Stimulated activated CD4-positive, alpha-beta T cell treated with anti-CD3 and anti-CD28 coated beads, Interleukin-2, amount 100 ng/mL, for 4 hours (primary cell): Measurements from ENCODE around the gene ANXA2.
"Not testable (repeated sequence)": the region's sequence is repeated elsewhere in the genome, so short reads cannot be mapped to it uniquely, and the experiment has no call there.

Experiments used
- DNase-seq: peaks from one replicate; pipeline ENCODE4 v3.0.0-alpha.2; 2020; ENCODE audit warnings: low read depth

Gene ANXA2

DNA sequence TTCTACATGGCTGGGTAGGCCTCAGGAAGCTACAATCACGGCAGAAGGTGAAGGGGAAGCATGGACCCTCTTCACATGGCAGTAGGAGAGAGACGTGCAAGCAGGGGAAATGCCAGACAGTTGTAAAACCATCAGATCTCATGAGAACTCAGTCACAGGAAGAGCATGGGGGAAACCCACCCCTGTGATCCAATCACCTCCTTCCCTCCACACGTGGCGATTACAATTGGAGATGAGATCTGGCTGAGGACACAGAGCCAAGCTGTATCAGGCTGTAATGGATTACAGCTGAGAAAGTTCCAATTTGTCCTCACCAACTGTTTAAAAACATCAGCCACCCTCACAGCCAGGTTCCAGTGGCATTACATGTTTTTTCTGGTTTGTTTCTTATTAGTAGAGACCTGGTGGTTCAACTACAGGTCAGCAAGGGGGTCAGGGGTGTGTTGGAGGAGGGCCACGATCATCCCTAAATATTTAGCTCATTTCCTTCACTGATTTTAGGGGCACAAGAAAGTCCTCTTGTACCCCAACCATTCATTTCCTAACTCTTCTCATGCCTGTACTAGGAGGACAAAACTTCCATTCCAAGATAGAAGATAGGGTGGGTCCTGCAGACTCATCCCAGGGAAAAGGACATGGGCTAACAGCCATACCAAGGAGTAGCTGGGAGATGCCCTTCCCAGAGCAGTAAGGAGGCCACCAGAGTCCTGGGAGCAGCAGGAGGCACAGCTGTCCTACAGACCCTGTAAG, 54.4 kb downstream of the ANXA2 start:
- DNase-seq = no peak

DNA sequence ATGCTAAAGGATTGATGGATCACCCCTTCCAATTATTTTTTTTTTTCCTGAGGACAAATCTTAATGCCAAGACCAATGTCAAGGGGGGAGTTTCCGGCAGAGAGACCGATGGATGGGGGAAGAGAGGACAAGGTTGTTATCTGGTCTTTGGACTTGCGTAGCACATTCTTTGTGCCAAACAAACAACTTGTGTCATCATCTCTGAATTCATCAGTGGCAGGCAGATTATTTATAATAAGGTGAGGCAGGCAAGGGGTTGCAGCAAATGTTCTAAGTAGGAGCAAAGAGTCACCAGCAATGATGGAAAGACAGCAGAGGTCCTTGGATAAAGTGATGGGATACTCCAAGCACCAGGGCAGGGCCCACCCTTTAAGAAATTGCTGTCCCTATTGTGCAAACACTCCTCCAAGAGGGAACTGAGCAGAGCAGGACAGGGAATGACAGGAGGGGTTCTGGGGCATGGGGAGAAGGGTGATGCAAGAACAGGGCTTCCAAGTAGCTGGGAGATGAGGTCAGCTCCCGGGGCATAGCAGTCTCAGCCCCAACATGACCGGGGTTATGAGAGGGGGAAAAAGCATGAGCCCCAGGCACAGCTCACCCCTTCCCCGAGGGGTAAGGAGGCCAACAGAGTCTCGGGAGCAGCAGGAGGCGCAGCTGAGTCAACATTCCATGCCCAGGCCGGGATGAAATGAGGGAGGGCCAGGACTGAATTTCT, 57.4 kb downstream of the ANXA2 start:
- DNase-seq = no peak

DNA sequence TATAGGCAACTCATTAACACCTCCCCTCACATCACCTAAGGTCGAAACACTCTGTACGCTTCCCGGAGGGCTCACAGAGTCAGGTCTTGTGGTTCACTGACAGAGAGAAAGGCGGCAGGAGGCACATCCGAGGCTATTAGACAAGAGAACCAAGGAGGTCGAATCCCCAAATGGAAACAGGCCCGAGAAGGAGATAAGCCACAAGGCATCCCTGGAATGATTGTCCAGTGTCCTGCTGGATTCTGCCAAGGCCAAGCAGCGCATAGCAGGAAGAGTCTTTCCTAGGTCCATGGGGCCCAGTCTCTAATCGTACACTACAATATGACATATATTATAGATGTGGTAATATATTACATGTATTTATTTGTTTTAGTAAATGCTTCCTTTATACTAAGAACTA, 58.5 kb downstream of the ANXA2 start:
- DNase-seq = no peak

DNA sequence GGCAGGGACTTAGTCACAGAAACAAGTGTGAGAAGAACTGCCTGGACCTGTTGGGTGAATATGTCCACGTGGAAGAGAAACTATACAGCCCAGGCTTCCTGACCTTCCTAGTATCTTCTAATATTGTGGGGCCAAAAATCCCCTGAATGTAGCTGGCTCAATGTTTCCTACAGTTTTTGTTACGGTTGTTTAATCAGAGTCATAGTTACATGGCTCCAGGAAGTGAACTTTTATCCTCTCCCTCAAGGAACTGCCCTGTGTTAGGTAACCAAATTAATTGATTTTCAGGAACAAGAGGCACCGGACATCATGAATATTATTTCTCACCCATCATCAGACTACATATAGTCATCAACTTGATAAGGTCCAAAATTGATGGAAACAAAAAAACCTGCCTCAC, 59.0 kb downstream of the ANXA2 start:
- DNase-seq = no peak

DNA sequence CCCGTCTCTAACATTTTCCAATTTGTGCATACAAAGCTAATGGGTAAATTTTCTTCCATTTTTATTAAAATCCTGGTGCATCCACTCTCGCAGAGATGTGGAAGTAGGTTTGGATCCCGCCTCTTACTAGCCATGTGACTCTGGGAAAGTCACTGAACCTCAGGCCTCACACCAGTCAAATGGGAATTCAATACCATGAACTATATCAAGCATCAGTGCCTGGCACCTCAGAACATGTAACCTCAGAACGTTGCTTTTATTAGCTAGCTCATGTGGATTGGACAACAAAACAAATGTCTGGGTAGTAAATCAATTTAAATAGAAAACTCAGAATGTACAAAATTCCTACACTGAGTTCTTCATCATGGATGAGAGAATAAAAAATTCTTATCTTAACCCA, 60.7 kb downstream of the ANXA2 start:
- no peak for DNase-seq

DNA sequence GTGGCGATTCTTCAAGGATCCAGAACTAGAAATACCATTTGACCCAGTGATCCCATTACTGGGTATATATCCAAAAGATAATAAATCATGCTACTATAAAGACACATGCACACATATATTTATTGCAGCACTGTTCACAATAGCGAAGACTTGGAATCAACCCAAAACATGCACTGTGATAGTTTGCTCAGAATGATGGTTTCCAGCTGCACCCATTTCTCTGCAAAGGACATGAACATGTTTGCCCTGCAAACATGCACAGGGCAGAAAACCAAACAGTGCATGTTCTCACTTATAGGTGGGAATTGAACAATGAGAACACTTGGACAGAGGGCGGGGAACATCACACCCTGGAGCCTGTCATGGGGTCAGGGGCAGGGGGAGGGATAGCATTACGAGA, 62.5 kb downstream of the ANXA2 start:
- DNase-seq = not testable (repeated sequence)

DNA sequence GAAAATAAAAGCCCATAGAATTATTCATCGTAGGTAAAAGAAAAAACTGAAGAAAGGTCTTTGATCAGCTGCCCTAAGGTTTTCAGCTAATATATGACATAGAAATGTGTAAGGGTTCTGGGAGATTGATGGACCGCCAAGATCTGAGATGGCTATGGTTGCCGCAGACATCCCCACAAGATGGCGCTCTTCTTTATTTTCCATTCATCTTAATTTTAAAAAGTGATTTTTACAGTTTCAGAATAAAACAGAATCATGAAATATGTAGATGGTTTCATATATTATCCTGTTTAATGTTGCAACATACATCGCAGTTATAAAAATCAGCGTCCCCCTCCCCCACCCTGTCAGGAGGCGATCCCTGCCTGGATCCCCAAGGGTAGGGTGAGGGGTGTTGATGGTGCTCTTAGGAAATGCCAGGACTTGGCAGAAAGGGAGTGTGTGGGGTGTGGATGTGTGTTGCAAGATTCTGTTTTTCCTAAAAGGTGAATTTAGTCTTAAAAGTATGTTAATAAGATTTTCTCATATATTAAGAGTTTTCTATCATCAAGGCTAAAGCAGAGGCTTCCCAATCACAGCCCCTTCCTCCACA, 68.8 kb downstream of the ANXA2 start:
- DNase-seq = no peak

DNA sequence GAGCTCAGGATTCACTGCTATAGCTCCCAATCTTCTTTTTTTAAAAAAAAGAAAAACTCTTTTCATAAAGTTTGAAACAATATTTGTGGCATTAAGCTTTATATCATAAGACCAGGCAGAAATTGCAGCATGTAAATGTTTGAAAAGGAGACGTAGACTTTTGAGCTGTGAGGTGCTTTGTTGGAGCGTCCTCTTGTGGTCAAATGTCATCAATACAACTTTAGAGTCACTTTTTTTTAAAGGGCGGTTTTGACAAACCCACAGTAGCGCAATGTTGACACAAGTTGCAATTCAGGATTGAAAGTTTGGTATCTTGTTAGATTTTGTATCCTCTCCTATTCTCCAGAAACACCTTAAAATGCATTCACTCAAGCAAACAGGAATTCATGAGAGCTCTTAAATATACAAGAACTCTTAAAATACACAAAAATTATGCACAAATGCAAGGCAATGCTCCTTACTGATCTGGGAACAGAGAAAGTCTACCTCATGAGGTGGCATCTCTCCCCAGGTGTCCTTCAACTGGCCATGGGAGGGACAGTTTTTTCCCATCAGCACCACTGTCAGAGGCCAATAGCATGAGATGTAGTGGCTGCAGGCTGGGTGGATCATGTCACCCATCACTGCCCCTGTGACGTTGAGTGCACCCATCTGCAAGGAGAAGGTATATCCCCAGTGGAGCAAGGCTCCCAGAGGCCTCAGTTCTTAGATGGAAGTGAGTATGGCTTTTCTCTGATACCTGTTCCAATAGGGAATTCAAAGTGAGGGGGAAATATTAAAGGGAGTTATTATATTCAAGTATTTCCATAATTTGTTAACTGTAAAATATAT, 70.7 kb downstream of the ANXA2 start:
- no peak for DNase-seq

DNA sequence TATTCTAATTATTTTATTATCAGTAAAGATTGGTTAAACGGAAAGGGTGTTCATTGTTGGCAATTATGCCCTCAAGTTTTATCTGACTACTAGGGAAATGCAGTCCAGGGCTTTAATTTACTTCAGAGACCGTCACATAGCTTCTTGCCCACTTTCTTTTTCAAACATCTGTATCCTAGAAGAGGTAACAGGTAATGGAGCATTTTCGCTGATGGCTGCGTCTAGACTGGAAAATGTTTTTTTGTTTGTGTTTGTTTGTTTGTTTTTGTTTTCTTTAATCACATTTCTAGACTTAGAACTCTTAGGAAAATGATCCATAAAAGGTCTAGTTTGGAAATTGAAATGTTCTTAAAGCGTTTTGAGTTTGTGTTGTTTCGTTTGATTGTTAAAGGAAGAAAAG, 71.4 kb downstream of the ANXA2 start:
- DNase-seq = no peak

DNA sequence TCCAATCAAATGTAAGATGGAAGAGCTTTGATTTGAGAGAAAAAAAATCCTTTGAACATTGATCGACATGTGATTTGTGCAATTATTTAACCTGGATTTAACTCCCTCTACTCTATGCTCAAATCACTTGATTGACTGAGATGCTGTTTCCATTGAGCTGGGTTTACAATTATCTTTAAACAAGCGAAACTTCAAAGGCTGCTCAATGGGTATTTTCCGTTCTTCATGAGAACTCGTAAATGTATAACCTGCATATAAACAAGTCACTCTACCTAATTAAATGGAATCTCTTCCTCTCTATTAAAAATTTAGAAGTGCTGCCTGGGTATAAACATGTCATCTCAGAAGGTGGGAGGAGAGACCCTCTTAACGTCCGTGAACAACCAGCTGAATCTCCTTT, 71.9 kb downstream of the ANXA2 start:
- no peak for DNase-seq

DNA sequence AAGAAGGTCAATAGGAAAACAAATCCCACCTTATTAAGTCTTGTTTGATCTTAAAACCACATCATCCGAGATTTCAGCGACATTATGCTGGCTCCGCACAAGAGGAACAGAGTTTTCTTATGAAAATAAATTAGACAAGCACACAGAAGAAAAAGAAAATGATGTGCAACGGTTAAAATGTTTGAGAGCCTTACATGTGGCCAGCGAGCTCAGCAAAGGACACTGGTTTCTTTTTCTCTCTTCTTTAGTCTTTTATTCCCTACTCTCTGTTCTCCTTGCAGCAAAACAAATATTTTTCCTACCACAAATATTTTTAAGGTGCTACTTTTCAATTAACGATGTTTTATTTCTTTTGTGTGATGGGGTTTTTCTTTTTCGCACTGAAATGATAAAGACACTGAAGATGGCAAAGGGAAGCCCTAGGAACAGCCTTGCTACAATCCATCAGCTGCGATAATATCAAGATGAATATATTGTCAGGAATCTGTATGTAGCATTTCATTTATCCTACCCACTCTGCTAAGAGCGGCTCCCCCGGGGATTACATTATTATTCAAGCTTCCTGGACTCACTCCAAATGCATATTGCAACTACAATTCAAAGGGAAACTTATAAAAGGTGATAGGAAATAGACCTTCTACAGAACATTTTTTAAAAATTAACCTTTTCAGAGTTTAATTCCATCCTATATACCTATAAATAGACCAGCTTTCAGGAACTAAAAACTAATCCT, 72.9 kb downstream of the ANXA2 start:
- no peak for DNase-seq

DNA sequence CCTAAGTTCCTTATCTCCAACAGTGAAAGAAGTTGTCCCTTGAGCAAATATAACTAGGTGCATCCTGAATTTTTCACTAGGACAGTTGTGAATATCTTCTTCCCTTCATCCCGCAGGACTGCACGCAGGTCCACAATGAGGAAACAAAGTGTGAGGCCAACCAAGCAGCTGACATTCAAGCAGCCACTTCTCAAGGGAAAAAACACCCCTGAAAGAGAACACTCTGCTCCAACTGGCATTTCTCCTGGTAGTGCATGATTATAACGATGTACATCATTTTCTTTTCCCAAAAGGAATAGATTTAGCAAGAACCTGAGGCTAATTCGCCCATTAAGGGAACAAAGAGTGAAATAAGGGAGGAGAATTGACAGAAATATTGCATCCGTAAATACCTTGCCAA, 74.5 kb downstream of the ANXA2 start:
- no peak for DNase-seq

DNA sequence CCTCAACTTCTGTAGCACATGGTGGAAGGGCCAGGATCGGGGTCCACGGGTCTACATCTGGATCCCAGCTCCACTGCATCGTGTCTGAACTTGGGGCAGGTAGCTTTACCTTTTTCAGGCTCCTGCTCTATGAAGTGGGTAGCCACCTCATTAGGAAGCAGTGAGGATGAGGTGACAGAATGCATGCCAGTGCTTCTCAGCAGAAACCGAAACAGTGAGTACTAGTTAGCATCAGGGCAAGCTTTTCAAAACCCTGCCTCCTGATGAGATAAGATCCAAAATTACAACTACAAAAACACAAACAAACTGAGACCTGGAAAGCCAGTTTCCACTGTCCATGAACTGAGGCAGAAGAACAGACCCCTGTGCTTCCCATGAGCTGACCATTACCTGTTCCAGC, 77.4 kb downstream of the ANXA2 start:
- DNase-seq = no peak

DNA sequence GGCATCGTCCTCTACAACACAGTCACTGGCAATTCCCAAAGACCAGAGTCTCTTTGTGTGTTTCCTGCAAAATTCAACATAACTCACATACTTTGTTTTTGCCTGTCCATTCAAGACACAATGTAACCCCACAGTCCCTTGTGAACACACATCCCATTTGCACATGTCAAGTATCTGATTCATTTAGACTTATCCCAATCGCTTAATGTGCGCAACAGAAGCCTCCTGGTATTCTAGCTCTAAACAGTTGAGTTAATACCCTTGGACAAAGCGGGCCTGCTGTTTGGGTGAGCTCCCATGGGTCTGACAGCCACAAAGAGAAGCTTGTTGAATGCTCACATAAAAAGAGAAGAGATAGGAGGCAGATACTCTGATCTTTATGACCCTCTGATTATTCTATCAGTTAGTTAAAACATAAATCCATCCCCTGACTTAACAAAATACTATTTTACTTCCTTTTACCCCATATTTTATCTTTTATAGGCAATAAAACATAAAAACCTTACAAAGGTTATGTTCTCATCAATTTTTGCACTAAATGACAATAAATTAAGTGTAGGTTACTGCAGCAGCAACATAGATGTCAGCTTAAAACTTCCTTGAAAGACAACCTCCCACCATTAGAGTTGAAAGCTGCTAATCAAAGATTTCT, 79.4 kb downstream of the ANXA2 start:
- no peak for DNase-seq

DNA sequence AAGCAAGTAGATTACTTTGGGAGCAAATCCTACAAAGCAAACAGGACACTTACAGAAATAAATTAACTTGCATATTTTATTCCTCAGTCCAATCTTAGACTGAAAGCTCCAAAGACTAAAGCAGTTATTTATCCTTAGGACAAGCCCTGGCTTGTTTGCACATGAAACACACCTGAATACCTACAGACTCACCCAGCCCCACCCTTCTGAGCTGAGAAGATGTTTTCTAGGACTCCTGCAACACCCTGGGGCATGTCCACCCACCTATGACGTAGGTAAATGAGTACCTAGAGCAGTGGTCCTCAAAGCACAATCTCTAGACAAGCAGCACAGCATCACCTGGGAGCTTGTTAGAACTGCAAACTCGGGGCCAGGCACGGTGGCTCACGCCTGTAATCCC, 80.8 kb downstream of the ANXA2 start:
- no peak for DNase-seq

DNA sequence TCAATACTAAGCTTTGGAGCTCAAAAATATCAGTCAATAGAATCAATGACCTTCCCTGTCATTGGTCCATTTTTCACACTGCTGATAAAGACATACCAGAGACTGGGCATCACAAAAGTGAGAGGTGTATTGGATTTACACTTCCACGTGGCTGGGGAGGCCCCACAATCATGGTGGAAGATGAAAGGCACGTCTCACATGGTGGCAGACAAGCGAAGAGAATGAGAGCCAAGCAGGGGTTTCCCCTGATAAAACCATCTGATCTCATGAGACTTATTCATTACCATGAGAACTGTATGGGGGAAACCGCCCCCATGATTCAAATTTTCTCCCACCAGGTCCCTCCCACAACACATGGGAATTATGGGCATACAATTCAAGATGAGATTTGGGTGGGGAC, 81.9 kb downstream of the ANXA2 start:
- DNase-seq = no peak

DNA sequence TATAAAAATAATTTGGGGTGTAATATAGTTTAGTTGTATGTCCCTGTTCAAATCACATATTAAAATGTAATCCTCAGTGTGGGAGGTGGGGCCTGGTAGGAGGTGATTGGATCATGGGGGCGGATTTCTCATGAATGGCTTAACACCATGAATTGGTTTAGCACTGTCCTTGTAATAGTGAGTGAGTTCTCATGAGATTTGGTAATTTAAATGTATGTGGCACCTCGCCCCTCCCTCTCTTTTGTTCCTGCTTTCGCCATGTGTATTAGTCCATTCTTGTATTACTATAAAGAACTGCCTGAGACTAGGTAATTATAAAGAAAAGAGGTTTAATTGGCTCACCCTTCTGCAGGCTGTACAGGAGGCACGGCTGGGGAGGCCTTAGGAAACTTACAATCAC, 83.9 kb downstream of the ANXA2 start:
- DNase-seq = no peak

DNA sequence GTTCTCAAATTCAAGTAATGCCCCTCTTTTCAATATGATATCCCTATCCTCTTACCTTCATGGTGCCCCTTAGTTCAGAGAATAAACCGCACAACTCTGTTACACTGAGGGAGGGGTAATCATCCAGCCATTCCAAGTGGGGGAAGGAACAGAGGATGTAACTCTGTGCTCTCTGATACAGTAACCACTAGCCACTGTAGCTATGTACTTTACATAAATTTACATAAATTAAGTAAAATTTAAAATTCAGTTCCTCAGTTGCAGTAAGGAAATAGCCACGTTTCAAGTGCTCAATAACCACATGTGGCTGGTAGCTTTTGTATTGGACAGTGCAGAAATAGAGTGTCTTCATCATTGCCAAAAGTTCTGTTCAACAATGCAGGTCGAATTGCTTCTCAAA, 90.8 kb downstream of the ANXA2 start:
- no peak for DNase-seq

DNA sequence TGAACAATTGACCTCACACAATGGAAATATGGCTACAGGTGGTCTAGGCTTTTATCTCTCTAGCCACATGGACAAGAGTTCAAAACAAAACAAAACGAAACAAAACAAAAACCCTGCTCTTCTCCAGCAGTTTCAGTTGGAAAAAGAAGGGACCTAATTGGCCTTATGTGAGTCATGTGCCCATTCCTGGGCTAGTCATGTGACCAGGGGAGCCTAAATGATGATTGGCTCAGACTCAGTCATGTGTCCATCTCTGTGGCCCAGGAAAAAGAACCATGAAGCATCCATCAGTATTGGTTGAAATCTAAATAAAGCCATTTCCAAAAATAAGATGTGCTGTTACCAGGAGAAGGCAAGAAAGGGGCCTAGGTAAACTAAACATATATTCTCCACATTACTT, 96.8 kb downstream of the ANXA2 start:
- DNase-seq = no peak

DNA sequence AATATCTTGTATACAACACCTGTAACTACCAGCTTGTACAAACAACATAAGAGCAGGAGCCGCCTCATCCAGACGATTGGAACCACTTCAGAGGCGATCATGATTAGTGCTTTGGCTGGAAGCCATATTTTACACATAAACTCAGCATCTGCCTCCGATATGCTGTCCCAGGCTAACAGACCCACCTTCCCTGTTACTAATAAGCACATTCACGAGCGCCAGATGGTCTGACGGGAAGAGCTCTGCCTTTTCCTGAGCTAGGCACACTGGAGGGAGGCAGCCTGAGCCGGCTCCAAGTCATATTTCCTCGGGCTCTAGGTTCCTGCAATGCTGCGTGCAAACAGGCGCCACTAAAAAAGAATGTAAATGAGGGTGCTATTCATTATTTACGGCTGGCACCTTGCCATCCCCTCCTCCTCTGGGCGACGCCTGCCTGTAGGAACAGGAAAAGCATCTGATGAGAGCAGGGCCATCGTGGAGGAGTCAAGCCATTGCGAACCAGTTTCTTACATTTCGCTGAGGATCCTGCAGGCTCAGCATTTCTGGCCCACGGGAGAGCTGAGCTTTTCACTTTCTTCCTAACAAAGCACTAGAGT, 98.2 kb downstream of the ANXA2 start:
- DNase-seq = no peak
